AG04450 (cell line): ENCODE data around the gene DDX24. TPM values are rescaled to one million over a fixed set of nuclear protein-coding genes. Genes with fewer than 3 reads are reported as not detected.
"Not testable (repeated sequence)": the region's sequence is repeated elsewhere in the genome, so short reads cannot be mapped to it uniquely, and the experiment has no call there.

ENCODE experiments used
- CTCF ChIA-PET: fragments of 300-600, 350-600 bp; formaldehyde crosslinking; extraction: SDS; loops from one replicate; lab custom pipeline; 2022; ENCODE audit warnings: antibody characterized with exemption, inconsistent platforms; lab: Charles Lee
- POLR2A ChIA-PET: fragments of 350-600 bp; formaldehyde crosslinking; extraction: SDS; loops from one replicate; lab custom pipeline; 2021; ENCODE audit warnings: antibody characterized with exemption, inconsistent platforms; lab: Yijun Ruan, JAX
- DNase-seq: peaks from one replicate; pipeline ENCODE4 v3.0.0-alpha.2; 2011; ENCODE audit warnings: low read depth, low spot score
- H3K27ac ChIP-seq: one replicate; pipeline ENCODE4 v1.5.1; 2012; ENCODE audit warnings: low read depth, low read length, control low read depth
- H3K27me3 ChIP-seq: one replicate; pipeline ENCODE4 v1.6.0; 2012; ENCODE audit warnings: low read length; ENCODE audit not compliant: control insufficient read depth, insufficient read depth
- H3K4me3 ChIP-seq: 2 replicates; pipeline ENCODE4 v1.5.1; 2011; ENCODE audit warnings: mild to moderate bottlenecking, low read depth, low read length, control low read depth
- H3K9me3 ChIP-seq: 2 replicates; pipeline ENCODE4 v1.5.1; 2012; ENCODE audit warnings: low read length; ENCODE audit not compliant: control insufficient read depth, insufficient read depth
- CTCF ChIP-seq: IDR thresholded peaks from 2 replicates; pipeline ENCODE4 v1.5.1; 2011; ENCODE audit warnings: low read depth, low read length, control low read depth, inconsistent platforms
- polyA plus RNA-seq: library from polyadenylated mRNA; depleted of rRNA; stranded (reverse); fragments of >200 nt; gene quantifications from 2 replicates; pipeline ENCODE4 v1.2.3, GENCODE V29; 2011

DDX24 gene
- polyA plus RNA-seq, 1 experiment = 159 TPM

DNA sequence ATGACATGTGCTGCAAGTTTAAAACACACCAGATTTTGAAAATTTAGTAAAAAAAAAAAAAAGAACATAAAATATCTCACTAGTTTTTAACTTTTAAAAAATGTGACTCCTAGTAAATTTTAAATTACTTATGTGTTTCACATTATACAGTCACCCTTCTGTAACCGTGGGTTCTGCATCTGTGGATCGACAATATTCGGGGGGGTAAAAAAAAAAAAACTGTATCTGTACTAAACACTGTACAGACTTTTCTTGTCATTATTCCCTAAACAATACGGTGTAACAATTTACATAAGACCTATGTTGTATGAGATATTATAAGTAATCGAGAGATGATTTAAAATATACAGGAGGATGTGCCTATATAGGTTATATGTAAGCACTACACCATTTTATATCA is 3.2 kb downstream of the DDX24 start:
- Histone ChIP-seq H3K27ac (no peak overlapping the region), H3K27me3 (no peaks in the 10 kb centered on the region), H3K9me3 (peaks cover 12% of the 10 kb centered on the region; the same call in 1 of the 2 replicates), H3K4me3 (no peak overlapping the region; the same call in 1 of the 2 replicates)
- ChIA-PET POLR2A (no interaction called here), CTCF (interaction anchor here (3.9 to 7.7 kb wide), 2 partner anchors 41 to 53 kb away, joined by 11 to 64 read pairs; partner anchors contain the start of gene IFI27L2)
- DNase-seq = no peak
- TF ChIP-seq CTCF = no peak

GRCh38 chr14:94077111-94077821 is 3.7 kb downstream of the DDX24 start:
- CTCF ChIA-PET = interaction anchor here (3.9 kb wide), 1 partner anchor 41 kb away, joined by 11 read pairs; no protein-coding TSS in a partner anchor
- Histone ChIP-seq H3K27ac (no peak overlapping the region), H3K27me3 (no peaks in the 10 kb centered on the region), H3K4me3 (peak overlapping the region; percentile 11), H3K9me3 (peaks cover 15% of the 10 kb centered on the region)
- DNase-seq = no peak
- TF ChIP-seq CTCF = no peak
- POLR2A ChIA-PET = no interaction called here

DNA sequence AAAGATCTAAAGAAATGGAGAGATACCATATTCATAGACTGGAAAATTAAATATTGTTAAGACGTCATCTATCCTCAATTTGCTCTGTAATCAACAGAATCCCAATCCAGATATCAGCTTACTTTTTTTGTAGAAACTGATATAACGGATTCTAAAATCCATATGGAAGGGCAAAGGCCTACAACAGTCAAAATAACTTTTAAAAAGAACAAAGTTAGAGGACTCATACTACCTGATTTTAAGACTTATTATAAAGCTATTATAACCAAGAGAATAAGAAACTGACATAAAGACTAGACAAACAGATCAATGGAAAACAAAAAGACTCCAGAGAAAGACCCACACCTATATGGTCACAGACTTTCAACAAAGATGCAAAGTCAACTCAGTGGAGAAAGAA is 6.0 kb downstream of the DDX24 start:
- Histone ChIP-seq H3K9me3 (peaks cover 14% of the 10 kb centered on the region), H3K27me3 (no peaks in the 10 kb centered on the region), H3K4me3 (no peak overlapping the region), H3K27ac (no peak overlapping the region)
- POLR2A ChIA-PET = no interaction called here
- no peak for TF ChIP-seq CTCF
- CTCF ChIA-PET = interaction anchor here (2.1 kb wide), 1 partner anchor 57 kb away, joined by 12 read pairs; no protein-coding TSS in a partner anchor
- DNase-seq = no peak

DNA sequence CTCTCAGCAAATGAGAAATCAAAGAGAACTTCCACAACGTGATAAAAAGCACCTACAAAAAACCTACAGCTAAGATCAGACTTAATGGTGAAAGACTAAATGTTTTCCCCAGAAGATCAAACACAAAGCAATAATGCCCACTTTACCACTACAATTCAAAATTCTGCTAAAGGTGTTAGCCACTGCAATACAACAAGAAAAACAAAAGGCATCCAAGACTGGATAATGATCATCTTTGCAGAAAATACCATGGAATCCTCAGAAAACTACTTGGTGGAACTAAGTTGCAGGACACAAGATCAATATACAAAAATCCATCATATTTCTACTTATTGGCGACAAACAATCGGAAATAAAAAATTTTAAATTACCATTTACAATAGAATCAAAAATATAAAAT is 6.5 kb downstream of the DDX24 start:
- TF ChIP-seq CTCF = no peak
- no peak overlapping the region for H3K4me3 ChIP-seq
- ChIA-PET CTCF (interaction anchor here (2.1 kb wide), 1 partner anchor 58 kb away, joined by 12 read pairs; no protein-coding TSS in a partner anchor), POLR2A (no interaction called here)
- no peak overlapping the region for H3K27ac ChIP-seq
- H3K27me3 ChIP-seq = no peaks in the 10 kb centered on the region
- DNase-seq = no peak
- H3K9me3 ChIP-seq = peaks cover 14% of the 10 kb centered on the region

GRCh38 chr14:94072076-94072475 is 8.9 kb downstream of the DDX24 start:
- POLR2A ChIA-PET, DNase-seq, H3K27ac ChIP-seq, H3K4me3 ChIP-seq, CTCF ChIA-PET, H3K27me3 ChIP-seq: not testable (repeated sequence)
- H3K9me3 ChIP-seq = peaks cover 14% of the 10 kb centered on the region
